Measurements from ENCODE around the gene SST. TPM values are rescaled to one million over a fixed set of nuclear protein-coding genes. Genes with fewer than 3 reads are reported as not detected.

SST gene
- total and polyA plus RNA-seq, 10 of the 15 experiments (the other 5 are each of a cell fraction or from before 2014, with no cell fraction given): 0.35 to 0.38 TPM; not detected in 8

DNA sequence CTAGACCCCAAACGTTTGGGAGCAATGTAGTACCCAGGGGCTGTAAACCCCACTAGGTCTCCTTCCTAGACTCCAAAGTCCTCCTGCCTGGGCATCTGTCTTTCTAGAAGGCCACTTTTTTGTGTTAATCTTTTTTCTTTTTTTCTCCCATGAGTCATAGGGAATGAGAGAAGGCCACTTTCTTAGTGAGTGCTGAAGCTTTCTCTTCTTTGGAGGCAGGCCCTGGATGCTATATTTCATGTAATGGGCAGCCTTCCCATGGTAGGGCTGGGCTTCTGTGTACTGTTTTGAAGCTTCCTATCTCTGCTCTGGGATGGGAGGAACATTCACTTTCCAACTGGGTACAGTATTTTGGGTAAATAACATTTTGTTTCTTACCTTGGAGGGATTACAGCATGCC lies 47.4 kb upstream of the SST start:
- intact Hi-C loops (cut with micrococcal nuclease; ENCODE audit: unreplicated experiment): no loop called here
- TF ChIP-seq, protein P1, sequence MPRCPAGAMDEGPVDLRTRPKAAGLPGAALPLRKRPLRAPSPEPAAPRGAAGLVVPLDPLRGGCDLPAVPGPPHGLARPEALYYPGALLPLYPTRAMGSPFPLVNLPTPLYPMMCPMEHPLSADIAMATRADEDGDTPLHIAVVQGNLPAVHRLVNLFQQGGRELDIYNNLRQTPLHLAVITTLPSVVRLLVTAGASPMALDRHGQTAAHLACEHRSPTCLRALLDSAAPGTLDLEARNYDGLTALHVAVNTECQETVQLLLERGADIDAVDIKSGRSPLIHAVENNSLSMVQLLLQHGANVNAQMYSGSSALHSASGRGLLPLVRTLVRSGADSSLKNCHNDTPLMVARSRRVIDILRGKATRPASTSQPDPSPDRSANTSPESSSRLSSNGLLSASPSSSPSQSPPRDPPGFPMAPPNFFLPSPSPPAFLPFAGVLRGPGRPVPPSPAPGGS (IDR thresholded peaks at IDR 0.05; ENCODE audit: borderline replicate concordance, insufficient read depth, low read depth, low read length, poor library complexity, severe bottlenecking): no peak
- no peak for TF ChIP-seq FOS (IDR thresholded peaks at IDR 0.05; ENCODE audit: borderline replicate concordance, extremely low read depth, insufficient read length)
- no peak for TF ChIP-seq MTA2 (IDR thresholded peaks at IDR 0.05; ENCODE audit: low read depth)
- TF ChIP-seq TARDBP (IDR thresholded peaks at IDR 0.05; ENCODE audit: borderline replicate concordance): no peak
- TF ChIP-seq ZBTB4 (CRISPR knock-in tag; IDR thresholded peaks at IDR 0.05): no peak
- no peak for TF ChIP-seq PAX8 (IDR thresholded peaks at IDR 0.05)
- no peak for TF ChIP-seq ATF7 (IDR thresholded peaks at IDR 0.05; ENCODE audit: low read depth)
- TF ChIP-seq SUPT20H (IDR thresholded peaks at IDR 0.05; ENCODE audit: borderline replicate concordance, control insufficient read depth, low read depth, low read length): no peak
- no peak for TF ChIP-seq ZBED1 (IDR thresholded peaks at IDR 0.05; ENCODE audit: borderline replicate concordance)
- no peak for TF ChIP-seq RELA (IDR thresholded peaks at IDR 0.05; ENCODE audit: borderline replicate concordance, partially characterized antibody)
- TF ChIP-seq, protein P2, sequence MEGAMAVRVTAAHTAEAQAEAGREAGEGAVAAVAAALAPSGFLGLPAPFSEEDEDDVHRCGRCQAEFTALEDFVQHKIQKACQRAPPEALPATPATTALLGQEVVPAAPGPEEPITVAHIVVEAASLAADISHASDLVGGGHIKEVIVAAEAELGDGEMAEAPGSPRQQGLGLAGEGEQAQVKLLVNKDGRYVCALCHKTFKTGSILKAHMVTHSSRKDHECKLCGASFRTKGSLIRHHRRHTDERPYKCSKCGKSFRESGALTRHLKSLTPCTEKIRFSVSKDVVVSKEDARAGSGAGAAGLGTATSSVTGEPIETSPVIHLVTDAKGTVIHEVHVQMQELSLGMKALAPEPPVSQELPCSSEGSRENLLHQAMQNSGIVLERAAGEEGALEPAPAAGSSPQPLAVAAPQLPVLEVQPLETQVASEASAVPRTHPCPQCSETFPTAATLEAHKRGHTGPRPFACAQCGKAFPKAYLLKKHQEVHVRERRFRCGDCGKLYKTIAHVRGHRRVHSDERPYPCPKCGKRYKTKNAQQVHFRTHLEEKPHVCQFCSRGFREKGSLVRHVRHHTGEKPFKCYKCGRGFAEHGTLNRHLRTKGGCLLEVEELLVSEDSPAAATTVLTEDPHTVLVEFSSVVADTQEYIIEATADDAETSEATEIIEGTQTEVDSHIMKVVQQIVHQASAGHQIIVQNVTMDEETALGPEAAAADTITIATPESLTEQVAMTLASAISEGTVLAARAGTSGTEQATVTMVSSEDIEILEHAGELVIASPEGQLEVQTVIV (IDR thresholded peaks at IDR 0.05; ENCODE audit: borderline replicate concordance, partially characterized antibody): no peak
- TF ChIP-seq TCF12 (IDR thresholded peaks at IDR 0.05; ENCODE audit: low read depth, low read length): no peak
- TF ChIP-seq, protein P3, sequence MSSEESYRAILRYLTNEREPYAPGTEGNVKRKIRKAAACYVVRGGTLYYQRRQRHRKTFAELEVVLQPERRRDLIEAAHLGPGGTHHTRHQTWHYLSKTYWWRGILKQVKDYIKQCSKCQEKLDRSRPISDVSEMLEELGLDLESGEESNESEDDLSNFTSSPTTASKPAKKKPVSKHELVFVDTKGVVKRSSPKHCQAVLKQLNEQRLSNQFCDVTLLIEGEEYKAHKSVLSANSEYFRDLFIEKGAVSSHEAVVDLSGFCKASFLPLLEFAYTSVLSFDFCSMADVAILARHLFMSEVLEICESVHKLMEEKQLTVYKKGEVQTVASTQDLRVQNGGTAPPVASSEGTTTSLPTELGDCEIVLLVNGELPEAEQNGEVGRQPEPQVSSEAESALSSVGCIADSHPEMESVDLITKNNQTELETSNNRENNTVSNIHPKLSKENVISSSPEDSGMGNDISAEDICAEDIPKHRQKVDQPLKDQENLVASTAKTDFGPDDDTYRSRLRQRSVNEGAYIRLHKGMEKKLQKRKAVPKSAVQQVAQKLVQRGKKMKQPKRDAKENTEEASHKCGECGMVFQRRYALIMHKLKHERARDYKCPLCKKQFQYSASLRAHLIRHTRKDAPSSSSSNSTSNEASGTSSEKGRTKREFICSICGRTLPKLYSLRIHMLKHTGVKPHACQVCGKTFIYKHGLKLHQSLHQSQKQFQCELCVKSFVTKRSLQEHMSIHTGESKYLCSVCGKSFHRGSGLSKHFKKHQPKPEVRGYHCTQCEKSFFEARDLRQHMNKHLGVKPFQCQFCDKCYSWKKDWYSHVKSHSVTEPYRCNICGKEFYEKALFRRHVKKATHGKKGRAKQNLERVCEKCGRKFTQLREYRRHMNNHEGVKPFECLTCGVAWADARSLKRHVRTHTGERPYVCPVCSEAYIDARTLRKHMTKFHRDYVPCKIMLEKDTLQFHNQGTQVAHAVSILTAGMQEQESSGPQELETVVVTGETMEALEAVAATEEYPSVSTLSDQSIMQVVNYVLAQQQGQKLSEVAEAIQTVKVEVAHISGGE (CRISPR knock-in tag; IDR thresholded peaks at IDR 0.05): no peak
- TF ChIP-seq STAT1 (conservative IDR thresholded peaks at IDR 0.05): no peak

More for the DNA sequence above, 47.4 kb upstream of the SST start:
- Histone ChIP-seq H3K4me3 (no peak overlapping the region), H4K20me1 (ENCODE audit: control insufficient read depth, insufficient read depth) (no peaks in the 10 kb centered on the region), H3K9me3 (replicated peaks; ENCODE audit: control insufficient read depth, insufficient read depth, low read length) (no peaks in the 10 kb centered on the region; the same call in 2 of the 3 replicates), H3K27ac (ENCODE audit: control insufficient read depth, insufficient read depth) (no peak overlapping the region), H3K36me3 (ENCODE audit: control insufficient read depth in 2 of 2, insufficient read depth in 2 of 2, low read length in 1 of 2) (no peaks in the 10 kb centered on the region; a peak in 1 of 4 replicates), H3K4me1 (ENCODE audit: control insufficient read depth, insufficient read depth, low read length) (no peaks in the 10 kb centered on the region), H3K9ac (ENCODE audit: control insufficient read depth, insufficient read depth, low read length) (no peak overlapping the region), H3K4me2 (ENCODE audit: control insufficient read depth, insufficient read depth) (no peak overlapping the region), H2AFZ (ENCODE audit: control insufficient read depth, low read depth, low read length) (no peak overlapping the region), H3K79me2 (ENCODE audit: control insufficient read depth, insufficient read depth, low read length) (no peaks in the 10 kb centered on the region), H3K27me3 (replicated peaks in 1 of 2; ENCODE audit: control insufficient read depth in 2 of 2, insufficient read depth in 2 of 2, low read length in 1 of 2) (no peaks in the 10 kb centered on the region)
- FAIRE-seq (no peak), DNase-seq (ENCODE audit: low read depth, low spot score) (no peak), ATAC-seq (no peak)
- WGBS (ENCODE audit: insufficient coverage, insufficient replicate concordance, low lambda C conversion rate, missing lambda C conversion rate): 0% methylated on average over 1 of the region's 1 CpG
- BruUV-seq (replicated peaks): no TSS peak
- in situ Hi-C loops (cut with MboI): loop anchor here (5.0 kb wide), 1 partner anchor 400 kb away; no protein-coding TSS in a partner anchor
- POLR2A ChIA-PET: no interaction called here
- RAD21 ChIA-PET (ENCODE audit: unreplicated experiment): interaction anchor here (0.8 to 5.5 kb wide), 2 partner anchors 38 to 399 kb away, joined by 3 to 31 read pairs; no protein-coding TSS in a partner anchor
- CTCF ChIA-PET: interaction anchor here (0.7 to 4.0 kb wide), 4 partner anchors 22 to 558 kb away, joined by 3 to 17 read pairs (median 7); no protein-coding TSS in a partner anchor
- SMC1A ChIA-PET (ENCODE audit: uncharacterized antibody, unreplicated experiment): interaction anchor here (1.2 to 1.5 kb wide), 3 partner anchors 394 to 1237 kb away, joined by 3 read pairs; no protein-coding TSS in a partner anchor

Measured in GM12878 (cell line).